ENCODE results near the gene TGFBR3L. TPM values are rescaled to one million over a fixed set of nuclear protein-coding genes. Genes with fewer than 3 reads are reported as not detected.

The TGFBR3L gene
- total and polyA plus RNA-seq, 2 of the 13 experiments (the other 11 are each of a cell fraction or from before 2014, with no cell fraction given): 0.20 to 1.0 TPM

DNA sequence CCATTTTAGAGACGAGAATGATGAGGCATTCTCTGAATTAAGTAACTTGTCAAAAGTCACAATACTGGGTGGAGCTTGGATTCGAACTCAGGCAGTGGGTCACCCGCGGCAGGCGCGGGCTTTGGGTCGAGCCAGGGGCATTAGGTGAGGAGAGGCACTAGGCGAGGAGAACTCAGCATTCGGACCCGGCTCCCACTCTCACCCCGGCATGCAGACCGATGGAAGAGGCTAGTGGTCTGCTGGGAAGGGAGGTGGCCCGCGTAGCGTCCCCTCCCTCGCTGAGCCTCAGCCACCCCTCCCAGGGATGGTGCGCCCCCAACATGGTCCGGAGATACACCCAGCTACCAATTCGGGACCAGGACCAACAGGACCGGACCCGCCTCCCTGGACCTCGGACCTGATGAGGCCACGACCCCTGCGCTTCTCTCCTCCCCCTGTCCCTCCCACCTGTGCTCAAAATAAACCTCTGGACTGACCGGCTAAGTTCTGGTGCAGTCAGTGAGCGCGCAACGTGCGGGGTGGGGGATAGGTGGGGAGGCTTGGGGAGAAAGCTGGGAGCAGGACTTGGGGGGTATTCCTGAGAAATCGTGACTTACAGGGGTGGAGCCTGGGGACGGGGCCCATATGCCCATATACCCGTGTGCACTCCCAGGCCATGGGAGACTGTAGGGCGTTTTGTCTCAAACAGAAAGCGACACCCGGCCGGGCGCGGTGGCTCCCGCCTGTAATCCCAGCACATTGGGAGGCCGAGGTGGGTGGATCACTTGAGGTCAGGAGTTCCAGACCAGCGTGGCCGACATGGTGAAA is 4.2 kb downstream of the TGFBR3L start (continued):
- TF ChIP-seq, protein P1, sequence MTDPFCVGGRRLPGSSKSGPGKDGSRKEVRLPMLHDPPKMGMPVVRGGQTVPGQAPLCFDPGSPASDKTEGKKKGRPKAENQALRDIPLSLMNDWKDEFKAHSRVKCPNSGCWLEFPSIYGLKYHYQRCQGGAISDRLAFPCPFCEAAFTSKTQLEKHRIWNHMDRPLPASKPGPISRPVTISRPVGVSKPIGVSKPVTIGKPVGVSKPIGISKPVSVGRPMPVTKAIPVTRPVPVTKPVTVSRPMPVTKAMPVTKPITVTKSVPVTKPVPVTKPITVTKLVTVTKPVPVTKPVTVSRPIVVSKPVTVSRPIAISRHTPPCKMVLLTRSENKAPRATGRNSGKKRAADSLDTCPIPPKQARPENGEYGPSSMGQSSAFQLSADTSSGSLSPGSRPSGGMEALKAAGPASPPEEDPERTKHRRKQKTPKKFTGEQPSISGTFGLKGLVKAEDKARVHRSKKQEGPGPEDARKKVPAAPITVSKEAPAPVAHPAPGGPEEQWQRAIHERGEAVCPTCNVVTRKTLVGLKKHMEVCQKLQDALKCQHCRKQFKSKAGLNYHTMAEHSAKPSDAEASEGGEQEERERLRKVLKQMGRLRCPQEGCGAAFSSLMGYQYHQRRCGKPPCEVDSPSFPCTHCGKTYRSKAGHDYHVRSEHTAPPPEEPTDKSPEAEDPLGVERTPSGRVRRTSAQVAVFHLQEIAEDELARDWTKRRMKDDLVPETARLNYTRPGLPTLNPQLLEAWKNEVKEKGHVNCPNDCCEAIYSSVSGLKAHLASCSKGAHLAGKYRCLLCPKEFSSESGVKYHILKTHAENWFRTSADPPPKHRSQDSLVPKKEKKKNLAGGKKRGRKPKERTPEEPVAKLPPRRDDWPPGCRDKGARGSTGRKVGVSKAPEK (CRISPR knock-in tag; IDR thresholded peaks at IDR 0.05; ENCODE audit: borderline replicate concordance): no peak
- TF ChIP-seq HDAC6 (IDR thresholded peaks at IDR 0.05; ENCODE audit: low read depth, low read length) (no peak), PRMT3 (CRISPR knock-in tag; IDR thresholded peaks at IDR 0.05; ENCODE audit: borderline replicate concordance, low read depth) (no peak), NR2C2 (CRISPR knock-in tag; IDR thresholded peaks at IDR 0.05; ENCODE audit: borderline replicate concordance) (peak; percentile 40; the same call in 1 of the 2 replicates), PBX2 (CRISPR knock-in tag; IDR thresholded peaks at IDR 0.05) (no peak), ZNF460 (CRISPR knock-in tag; IDR thresholded peaks at IDR 0.05; ENCODE audit: borderline replicate concordance) (peak; percentile 69), CREB3 (CRISPR knock-in tag; IDR thresholded peaks at IDR 0.05) (no peak), ZNF547 (CRISPR knock-in tag; IDR thresholded peaks at IDR 0.05) (peak; percentile 48; the same call in 1 of the 2 replicates), ZNF207 (IDR thresholded peaks at IDR 0.05; ENCODE audit: borderline replicate concordance) (no peak), ZNF557 (CRISPR knock-in tag; IDR thresholded peaks at IDR 0.05) (no peak), ZBTB3 (CRISPR knock-in tag; IDR thresholded peaks at IDR 0.05; ENCODE audit: borderline replicate concordance, low read depth) (no peak; the same call in 1 of the 2 replicates), ZNF451 (CRISPR knock-in tag; IDR thresholded peaks at IDR 0.05) (0 out of 2 replicates have a peak, but pooled peaks have one; percentile 80), MEF2D (CRISPR knock-in tag; IDR thresholded peaks at IDR 0.05) (peak; percentile 74; the same call in 1 of the 2 replicates), MBNL3 (CRISPR knock-in tag; conservative IDR thresholded peaks at IDR 0.05) (no peak), ZSCAN30 (CRISPR knock-in tag; IDR thresholded peaks at IDR 0.05) (no peak), AGO1 (IDR thresholded peaks at IDR 0.05; ENCODE audit: low read depth, low read length, poor library complexity, severe bottlenecking) (no peak), NCOA2 (CRISPR knock-in tag; IDR thresholded peaks at IDR 0.05) (no peak; the same call in 1 of the 2 replicates), HHEX (CRISPR knock-in tag; IDR thresholded peaks at IDR 0.05) (no peak), SOX13 (IDR thresholded peaks at IDR 0.05) (no peak), SOX13 (CRISPR knock-in tag; conservative IDR thresholded peaks at IDR 0.05 in 1 of 2, IDR thresholded peaks at IDR 0.05 in 1 of 2) (peak in 1 of 2 experiments; percentile 31; a peak in 2 of 4 replicates), BORCS8-MEF2B (CRISPR knock-in tag; IDR thresholded peaks at IDR 0.05) (peak; percentile 66; the same call in 1 of the 2 replicates), ZNF382 (CRISPR knock-in tag; IDR thresholded peaks at IDR 0.05; ENCODE audit: borderline replicate concordance) (no peak), GATAD1 (CRISPR knock-in tag; IDR thresholded peaks at IDR 0.05) (no peak), TARDBP (CRISPR knock-in tag; IDR thresholded peaks at IDR 0.05) (peak; percentile 73; the same call in 1 of the 2 replicates), EED (CRISPR knock-in tag; IDR thresholded peaks at IDR 0.05) (0 out of 2 replicates have a peak, but pooled peaks have one; percentile 35)

Data from HepG2 (cell line).